Measurements from ENCODE around the gene CFD. TPM values are rescaled to one million over a fixed set of nuclear protein-coding genes. Genes with fewer than 3 reads are reported as not detected.

CFD gene
- total RNA-seq, 1 experiment from 2014 or later, result 1.7 TPM

- TF ChIP-seq ATF6 (CRISPR knock-in tag; IDR thresholded peaks at IDR 0.05), result no peak
- no peak for TF ChIP-seq IRF2 (CRISPR knock-in tag; IDR thresholded peaks at IDR 0.05; ENCODE audit: borderline replicate concordance, low read depth)
- Mint-ChIP-seq H3K27ac (no peak overlapping the region), H3K4me1 (no peaks in the 10 kb centered on the region; the same call in 1 of the 2 replicates), H3K4me3 (no peak overlapping the region), H3K9me3 (no peaks in the 10 kb centered on the region), H3K36me3 (peaks cover 19% of the 10 kb centered on the region), H3K27me3 (ENCODE audit: low read depth) (no peaks in the 10 kb centered on the region)
- ChIA-PET POLR2A (interaction anchor here (1.3 kb wide), 1 partner anchor 10 kb away, joined by 3 read pairs; no protein-coding TSS in a partner anchor), CTCF (interaction anchor here (0.5 to 0.6 kb wide), 3 partner anchors 10 to 24 kb away, joined by 3 to 4 read pairs (median 3); no protein-coding TSS in a partner anchor)
- ATAC-seq, result no peak
- no peak for DNase-seq (ENCODE audit: low spot score)
Observed at GRCh38 chr19:873561-874041, 14.1 kb downstream of the CFD start.

GRCh38 chr19:875265-875879 is 15.9 kb downstream of the CFD start:
- ChIA-PET CTCF (interaction anchor here (0.7 kb wide), 1 partner anchor 12 kb away, joined by 4 read pairs; no protein-coding TSS in a partner anchor), POLR2A (no interaction called here)
- no peak overlapping the region for H3K4me3 Mint-ChIP-seq
- H3K27me3 Mint-ChIP-seq (ENCODE audit: low read depth), result no peaks in the 10 kb centered on the region
- no peaks in the 10 kb centered on the region; the same call in 1 of the 2 replicates for H3K4me1 Mint-ChIP-seq
- DNase-seq (ENCODE audit: low spot score), result no peak
- no peaks in the 10 kb centered on the region for H3K9me3 Mint-ChIP-seq
- ATAC-seq, result no peak
- H3K36me3 Mint-ChIP-seq, result peaks cover 11% of the 10 kb centered on the region
- TF ChIP-seq SOX15 (CRISPR knock-in tag; IDR thresholded peaks at IDR 0.05), result no peak
- no peak for TF ChIP-seq NFE2L1 (CRISPR knock-in tag; IDR thresholded peaks at IDR 0.05)
- TF ChIP-seq CREM (CRISPR knock-in tag; IDR thresholded peaks at IDR 0.05), result no peak
- TF ChIP-seq CTCF (IDR thresholded peaks at IDR 0.05), result no peak
- no peak for TF ChIP-seq TCF7 (CRISPR knock-in tag; IDR thresholded peaks at IDR 0.05; ENCODE audit: low read depth)
- no peak for TF ChIP-seq FOXK1 (CRISPR knock-in tag; IDR thresholded peaks at IDR 0.05)
- TF ChIP-seq NFYB (CRISPR knock-in tag; conservative IDR thresholded peaks at IDR 0.05; ENCODE audit: low read depth), result no peak
- TF ChIP-seq ZNF396 (CRISPR knock-in tag; IDR thresholded peaks at IDR 0.05; ENCODE audit: borderline replicate concordance), result no peak
- H3K27ac Mint-ChIP-seq, result no peak overlapping the region

- ChIA-PET POLR2A (no interaction called here), CTCF (no interaction called here)
- H3K4me1 Mint-ChIP-seq, result no peaks in the 10 kb centered on the region; the same call in 1 of the 2 replicates
- no peak overlapping the region for H3K27ac Mint-ChIP-seq
- no peak overlapping the region for H3K4me3 Mint-ChIP-seq
- no peak for ATAC-seq
- DNase-seq (ENCODE audit: low spot score), result no peak
- H3K27me3 Mint-ChIP-seq (ENCODE audit: low read depth), result no peaks in the 10 kb centered on the region
- H3K9me3 Mint-ChIP-seq, result no peaks in the 10 kb centered on the region
- peaks cover 14% of the 10 kb centered on the region for H3K36me3 Mint-ChIP-seq
- TF ChIP-seq KAT7 (CRISPR knock-in tag; IDR thresholded peaks at IDR 0.05; ENCODE audit: borderline replicate concordance) (no peak), E2F4 (CRISPR knock-in tag; IDR thresholded peaks at IDR 0.05; ENCODE audit: borderline replicate concordance, low read depth) (no peak), ZNF416 (CRISPR knock-in tag; IDR thresholded peaks at IDR 0.05) (no peak), HMGXB4 (CRISPR knock-in tag; IDR thresholded peaks at IDR 0.05) (no peak), PRDM15 (CRISPR knock-in tag; IDR thresholded peaks at IDR 0.05) (no peak), ZBTB43 (CRISPR knock-in tag; IDR thresholded peaks at IDR 0.05) (no peak), E2F1 (CRISPR knock-in tag; IDR thresholded peaks at IDR 0.05) (no peak)
Observed at GRCh38 chr19:876089-876488, 16.6 kb downstream of the CFD start.

Data from WTC11 (cell line).